ENCODE results near the gene PRKAR2B.

DNA sequence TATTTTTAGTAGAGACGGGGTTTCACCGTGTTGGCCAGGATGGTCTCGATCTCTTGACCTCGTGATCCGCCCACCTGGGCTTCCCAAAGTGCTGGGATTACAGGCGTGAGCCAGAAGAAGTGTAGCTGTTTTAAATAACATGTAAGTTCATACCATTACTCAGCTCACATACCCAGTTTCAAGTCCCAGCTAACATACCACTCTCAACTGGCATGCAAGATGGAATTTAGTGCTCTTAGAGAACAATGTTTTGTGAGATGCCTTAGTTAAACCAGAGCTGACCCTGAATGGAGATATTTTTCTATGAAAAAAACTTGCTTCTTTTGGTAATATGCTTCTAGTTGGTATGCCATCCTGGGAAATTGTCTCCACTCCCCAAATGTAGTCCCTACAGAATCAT, 161.6 kb downstream of the PRKAR2B start:
- TF ChIP-seq CTCF (IDR thresholded peaks at IDR 0.05) (no peak), POLR2A (IDR thresholded peaks at IDR 0.05) (no peak), EP300 (IDR thresholded peaks at IDR 0.05) (no peak)
